WTC11 (cell line): ENCODE results near the gene PAGE4. TPM values are rescaled to one million over a fixed set of nuclear protein-coding genes. Genes with fewer than 3 reads are reported as not detected.

Source experiments
- ATAC-seq: fragments of 200-7000 bp; cut with Tn5 transposase; 2 replicates; pipeline ENCODE4 v1.10.0; 2021; ENCODE audit warnings: mild to moderate bottlenecking, moderate library complexity
- CTCF ChIA-PET: fragments of 300-600 bp; sonication (Branson Sonifier 250); formaldehyde crosslinking; loops from one replicate; lab custom pipeline; 2021; ENCODE audit warnings: antibody characterized with exemption; lab: Charles Lee
- POLR2A ChIA-PET: fragments of 350-600 bp; sonication (Branson Sonifier 250); formaldehyde crosslinking; loops from one replicate; lab custom pipeline; 2021; ENCODE audit warnings: antibody characterized with exemption; lab: Charles Lee
- DNase-seq: peaks from one replicate; pipeline ENCODE4 v3.0.0; 2021; ENCODE audit warnings: low spot score
- H3K27ac Mint-ChIP-seq: 2 replicates; pipeline ENCODE4 v1.8.0; 2021; ENCODE audit warnings: mixed read lengths
- H3K27me3 Mint-ChIP-seq: 2 replicates; pipeline ENCODE4 v1.8.0; 2021; ENCODE audit warnings: low read depth, mild to moderate bottlenecking, moderate library complexity, mixed read lengths
- H3K36me3 Mint-ChIP-seq: 2 replicates; pipeline ENCODE4 v1.8.0; 2021; ENCODE audit warnings: mixed read lengths
- H3K4me1 Mint-ChIP-seq: 2 replicates; pipeline ENCODE4 v1.8.0; 2022; ENCODE audit warnings: mixed read lengths
- H3K4me3 Mint-ChIP-seq: 2 replicates; pipeline ENCODE4 v1.8.0; 2021; ENCODE audit warnings: mild to moderate bottlenecking, moderate library complexity, mixed read lengths
- H3K9me3 Mint-ChIP-seq: 2 replicates; pipeline ENCODE4 v1.8.0; 2021; ENCODE audit warnings: mixed read lengths
- CREM ChIP-seq: sonication (generic); formaldehyde crosslinking; IDR thresholded peaks from 2 replicates; pipeline ENCODE4 v1.8.1; 2022; ENCODE audit warnings: mild to moderate bottlenecking, missing genetic modification reagents, moderate library complexity
- CTCF ChIP-seq: fragments of 200-600 bp; IDR thresholded peaks from 2 replicates; pipeline ENCODE4 v1.8.0; 2022; ENCODE audit warnings: antibody characterized with exemption
- ESRRA ChIP-seq: sonication (generic); formaldehyde crosslinking; IDR thresholded peaks from 2 replicates; pipeline ENCODE4 v1.8.1; 2022; ENCODE audit warnings: mild to moderate bottlenecking, missing genetic modification reagents, borderline replicate concordance
- FOXJ3 ChIP-seq: sonication (generic); formaldehyde crosslinking; IDR thresholded peaks from 2 replicates; pipeline ENCODE4 v1.9.0; 2021; ENCODE audit warnings: missing genetic modification reagents, mild to moderate bottlenecking, borderline replicate concordance
- FOXK1 ChIP-seq: sonication (generic); formaldehyde crosslinking; IDR thresholded peaks from 2 replicates; pipeline ENCODE4 v1.8.0; 2022; ENCODE audit warnings: mild to moderate bottlenecking, moderate library complexity, missing genetic modification reagents
- GTF2I ChIP-seq: fragments of 250-450 bp; sonication (Bioruptor Pico); conservative IDR thresholded peaks from 2 replicates; pipeline ENCODE4 v1.4.0; 2021; ENCODE audit warnings: mild to moderate bottlenecking
- HMGA2 ChIP-seq: fragments of 250-450 bp; sonication (Bioruptor Pico); IDR thresholded peaks from 2 replicates; pipeline ENCODE4 v1.4.0; 2021; ENCODE audit warnings: mild to moderate bottlenecking, moderate library complexity
- MLX ChIP-seq: sonication (generic); formaldehyde crosslinking; IDR thresholded peaks from 2 replicates; pipeline ENCODE4 v1.8.1; 2023; ENCODE audit warnings: mild to moderate bottlenecking, missing genetic modification reagents, moderate library complexity
- NFATC4 ChIP-seq: fragments of 250-450 bp; sonication (Bioruptor Pico); IDR thresholded peaks from 2 replicates; pipeline ENCODE4 v1.9.0; 2021; ENCODE audit warnings: mild to moderate bottlenecking
- NR1H2 ChIP-seq: sonication (generic); formaldehyde crosslinking; IDR thresholded peaks from 2 replicates; pipeline ENCODE4 v1.9.0; 2021; ENCODE audit warnings: mild to moderate bottlenecking, moderate library complexity, missing genetic modification reagents
- NR3C1 ChIP-seq: sonication (generic); formaldehyde crosslinking; conservative IDR thresholded peaks from 2 replicates; pipeline ENCODE4 v1.8.1; 2023; ENCODE audit warnings: low read depth, mild to moderate bottlenecking, missing genetic modification reagents
- OVOL2 ChIP-seq: fragments of 250-450 bp; sonication (Bioruptor Pico); IDR thresholded peaks from 2 replicates; pipeline ENCODE4 v1.9.0; 2021; ENCODE audit warnings: mild to moderate bottlenecking, borderline replicate concordance
- PREB ChIP-seq: sonication (generic); formaldehyde crosslinking; IDR thresholded peaks from 2 replicates; pipeline ENCODE4 v1.8.1; 2022; ENCODE audit warnings: mild to moderate bottlenecking, missing genetic modification reagents, moderate library complexity, borderline replicate concordance
- RORB ChIP-seq: fragments of 250-450 bp; sonication (Bioruptor Pico); IDR thresholded peaks from 2 replicates; pipeline ENCODE4 v1.9.0; 2021; ENCODE audit warnings: mild to moderate bottlenecking
- SMAD4 ChIP-seq: sonication (generic); formaldehyde crosslinking; IDR thresholded peaks from 2 replicates; pipeline ENCODE4 v1.8.0; 2022; ENCODE audit warnings: mild to moderate bottlenecking, missing genetic modification reagents
- ZNF121 ChIP-seq: sonication (generic); formaldehyde crosslinking; IDR thresholded peaks from 2 replicates; pipeline ENCODE4 v1.8.0; 2023; ENCODE audit warnings: missing genetic modification reagents
- ZNF423 ChIP-seq: fragments of 250-450 bp; sonication (Bioruptor Pico); IDR thresholded peaks from 2 replicates; pipeline ENCODE4 v2.1.2; 2022; ENCODE audit warnings: mild to moderate bottlenecking, moderate library complexity
- total RNA-seq: library from RNA; stranded (reverse); gene quantifications from 3 replicates; pipeline ENCODE4 v1.2.3, GENCODE V29; 2021
- TF ChIP-seq, protein P1 (sequence below): fragments of 250-450 bp; sonication (Bioruptor Pico); IDR thresholded peaks from 2 replicates; pipeline ENCODE4 v1.9.0; 2021; ENCODE audit warnings: moderate library complexity, mild to moderate bottlenecking, inconsistent platforms, borderline replicate concordance
- TF ChIP-seq, protein P2 (sequence below): fragments of 250-450 bp; sonication (Bioruptor Pico); IDR thresholded peaks from 2 replicates; pipeline ENCODE4 v1.9.0; 2021; ENCODE audit warnings: mild to moderate bottlenecking
- TF ChIP-seq, protein P3 (sequence below): sonication (generic); formaldehyde crosslinking; IDR thresholded peaks from 2 replicates; pipeline ENCODE4 v1.8.0; 2023; ENCODE audit warnings: missing genetic modification reagents
- TF ChIP-seq, protein P4 (sequence below): sonication (generic); formaldehyde crosslinking; IDR thresholded peaks from 2 replicates; pipeline ENCODE4 v1.8.1; 2022; ENCODE audit warnings: low read depth, mild to moderate bottlenecking, moderate library complexity, missing genetic modification reagents, borderline replicate concordance

The PAGE4 gene
- total RNA-seq, 1 experiment from 2014 or later = not detected

- no peak for ATAC-seq
- no peaks in the 10 kb centered on the region; the same call in 1 of the 2 replicates for H3K27me3 Mint-ChIP-seq
- CTCF ChIA-PET = no interaction called here
Observed at GRCh38 chrX:49853661-49854060, 24.6 kb downstream of the PAGE4 start.

DNA sequence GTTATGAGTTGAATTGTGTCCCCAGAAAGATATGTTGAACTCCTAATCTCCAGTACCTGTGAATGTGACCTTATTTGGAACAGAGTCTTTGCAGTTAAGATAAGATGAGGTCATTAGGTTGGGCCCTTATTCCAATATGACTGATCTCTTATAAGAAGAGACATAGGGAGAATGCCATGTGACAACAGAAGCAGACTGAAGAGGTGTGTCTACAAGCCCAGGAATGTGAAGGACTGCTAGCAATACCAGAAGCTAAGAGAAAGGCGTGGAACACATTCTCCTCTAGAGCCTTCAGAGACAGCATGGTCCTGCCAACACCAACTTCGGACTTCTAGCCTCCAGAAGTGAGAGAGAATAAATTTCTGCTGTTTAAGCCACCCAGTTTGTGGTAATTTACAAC lies 27.7 kb downstream of the PAGE4 start:
- no peak overlapping the region for H3K4me3 Mint-ChIP-seq
- no peak for DNase-seq
- no peaks in the 10 kb centered on the region for H3K9me3 Mint-ChIP-seq
- ChIA-PET CTCF (no interaction called here), POLR2A (no interaction called here)
- H3K27ac Mint-ChIP-seq = no peak overlapping the region
- H3K4me1 Mint-ChIP-seq = no peaks in the 10 kb centered on the region
- peaks cover 10% of the 10 kb centered on the region for H3K27me3 Mint-ChIP-seq
- no peak for TF ChIP-seq CREM
- TF ChIP-seq, protein P1, sequence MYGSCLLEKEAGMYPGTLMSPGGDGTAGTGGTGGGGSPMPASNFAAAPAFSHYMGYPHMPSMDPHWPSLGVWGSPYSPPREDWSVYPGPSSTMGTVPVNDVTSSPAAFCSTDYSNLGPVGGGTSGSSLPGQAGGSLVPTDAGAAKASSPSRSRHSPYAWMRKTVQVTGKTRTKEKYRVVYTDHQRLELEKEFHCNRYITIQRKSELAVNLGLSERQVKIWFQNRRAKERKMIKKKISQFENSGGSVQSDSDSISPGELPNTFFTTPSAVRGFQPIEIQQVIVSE (CRISPR knock-in tag) = no peak
- TF ChIP-seq SMAD4 (CRISPR knock-in tag) = no peak
- TF ChIP-seq NFATC4 (CRISPR knock-in tag) = no peak
- TF ChIP-seq FOXK1 (CRISPR knock-in tag) = no peak
- TF ChIP-seq ESRRA = no peak
- TF ChIP-seq ZNF121 = no peak
- no peak for TF ChIP-seq CTCF
- no peak for TF ChIP-seq OVOL2 (CRISPR knock-in tag)
- no peak for TF ChIP-seq GTF2I (CRISPR knock-in tag)
- TF ChIP-seq, protein P2, sequence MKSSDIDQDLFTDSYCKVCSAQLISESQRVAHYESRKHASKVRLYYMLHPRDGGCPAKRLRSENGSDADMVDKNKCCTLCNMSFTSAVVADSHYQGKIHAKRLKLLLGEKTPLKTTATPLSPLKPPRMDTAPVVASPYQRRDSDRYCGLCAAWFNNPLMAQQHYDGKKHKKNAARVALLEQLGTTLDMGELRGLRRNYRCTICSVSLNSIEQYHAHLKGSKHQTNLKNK (CRISPR knock-in tag) = no peak
- TF ChIP-seq FOXJ3 (CRISPR knock-in tag) = no peak
- TF ChIP-seq, protein P3, sequence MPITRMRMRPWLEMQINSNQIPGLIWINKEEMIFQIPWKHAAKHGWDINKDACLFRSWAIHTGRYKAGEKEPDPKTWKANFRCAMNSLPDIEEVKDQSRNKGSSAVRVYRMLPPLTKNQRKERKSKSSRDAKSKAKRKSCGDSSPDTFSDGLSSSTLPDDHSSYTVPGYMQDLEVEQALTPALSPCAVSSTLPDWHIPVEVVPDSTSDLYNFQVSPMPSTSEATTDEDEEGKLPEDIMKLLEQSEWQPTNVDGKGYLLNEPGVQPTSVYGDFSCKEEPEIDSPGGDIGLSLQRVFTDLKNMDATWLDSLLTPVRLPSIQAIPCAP (CRISPR knock-in tag) = no peak
- TF ChIP-seq, protein P4, sequence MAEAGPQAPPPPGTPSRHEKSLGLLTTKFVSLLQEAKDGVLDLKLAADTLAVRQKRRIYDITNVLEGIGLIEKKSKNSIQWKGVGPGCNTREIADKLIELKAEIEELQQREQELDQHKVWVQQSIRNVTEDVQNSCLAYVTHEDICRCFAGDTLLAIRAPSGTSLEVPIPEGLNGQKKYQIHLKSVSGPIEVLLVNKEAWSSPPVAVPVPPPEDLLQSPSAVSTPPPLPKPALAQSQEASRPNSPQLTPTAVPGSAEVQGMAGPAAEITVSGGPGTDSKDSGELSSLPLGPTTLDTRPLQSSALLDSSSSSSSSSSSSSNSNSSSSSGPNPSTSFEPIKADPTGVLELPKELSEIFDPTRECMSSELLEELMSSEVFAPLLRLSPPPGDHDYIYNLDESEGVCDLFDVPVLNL (CRISPR knock-in tag) = no peak
- TF ChIP-seq HMGA2 (CRISPR knock-in tag) = no peak
- TF ChIP-seq MLX (CRISPR knock-in tag) = no peak
- TF ChIP-seq PREB (CRISPR knock-in tag) = no peak
- no peak for TF ChIP-seq ZNF423 (CRISPR knock-in tag)
- no peak for TF ChIP-seq RORB (CRISPR knock-in tag)
- no peaks in the 10 kb centered on the region for H3K36me3 Mint-ChIP-seq
- no peak for ATAC-seq

More at GRCh38 chrX:49853661-49854060, 24.6 kb downstream of the PAGE4 start:
- POLR2A ChIA-PET = no interaction called here
- no peak for DNase-seq
- TF ChIP-seq NR3C1 (CRISPR knock-in tag) = no peak
- TF ChIP-seq NR1H2 = no peak
- H3K4me3 Mint-ChIP-seq = no peak overlapping the region
- H3K27ac Mint-ChIP-seq = no peak overlapping the region
- H3K4me1 Mint-ChIP-seq = no peaks in the 10 kb centered on the region
- H3K9me3 Mint-ChIP-seq = no peaks in the 10 kb centered on the region
- H3K36me3 Mint-ChIP-seq = no peaks in the 10 kb centered on the region
